Activated naive CD4-positive, alpha-beta T cell treated with anti-CD3 and anti-CD28 coated beads, Interleukin-2, amount 50 U/mL, for 24 hours (primary cell): Measurements from ENCODE around the gene PHPT1.
"Not testable (repeated sequence)": the region's sequence is repeated elsewhere in the genome, so short reads cannot be mapped to it uniquely, and the experiment has no call there.

Source experiments
- H3K27ac Mint-ChIP-seq: one replicate; pipeline ENCODE4 v1.8.0; 2021; ENCODE audit warnings: mild to moderate bottlenecking, mixed read lengths
- H3K27me3 Mint-ChIP-seq: one replicate; pipeline ENCODE4 v1.8.0; 2021; ENCODE audit warnings: mixed read lengths
- H3K36me3 Mint-ChIP-seq: one replicate; pipeline ENCODE4 v1.8.0; 2021; ENCODE audit warnings: mixed read lengths
- H3K4me1 Mint-ChIP-seq: one replicate; pipeline ENCODE4 v1.8.0; 2021; ENCODE audit warnings: mixed read lengths
- H3K4me3 Mint-ChIP-seq: one replicate; pipeline ENCODE4 v1.8.0; 2021; ENCODE audit warnings: mild to moderate bottlenecking, mixed read lengths
- H3K9me3 Mint-ChIP-seq: one replicate; pipeline ENCODE4 v1.8.0; 2021; ENCODE audit warnings: mixed read lengths

Gene PHPT1

DNA sequence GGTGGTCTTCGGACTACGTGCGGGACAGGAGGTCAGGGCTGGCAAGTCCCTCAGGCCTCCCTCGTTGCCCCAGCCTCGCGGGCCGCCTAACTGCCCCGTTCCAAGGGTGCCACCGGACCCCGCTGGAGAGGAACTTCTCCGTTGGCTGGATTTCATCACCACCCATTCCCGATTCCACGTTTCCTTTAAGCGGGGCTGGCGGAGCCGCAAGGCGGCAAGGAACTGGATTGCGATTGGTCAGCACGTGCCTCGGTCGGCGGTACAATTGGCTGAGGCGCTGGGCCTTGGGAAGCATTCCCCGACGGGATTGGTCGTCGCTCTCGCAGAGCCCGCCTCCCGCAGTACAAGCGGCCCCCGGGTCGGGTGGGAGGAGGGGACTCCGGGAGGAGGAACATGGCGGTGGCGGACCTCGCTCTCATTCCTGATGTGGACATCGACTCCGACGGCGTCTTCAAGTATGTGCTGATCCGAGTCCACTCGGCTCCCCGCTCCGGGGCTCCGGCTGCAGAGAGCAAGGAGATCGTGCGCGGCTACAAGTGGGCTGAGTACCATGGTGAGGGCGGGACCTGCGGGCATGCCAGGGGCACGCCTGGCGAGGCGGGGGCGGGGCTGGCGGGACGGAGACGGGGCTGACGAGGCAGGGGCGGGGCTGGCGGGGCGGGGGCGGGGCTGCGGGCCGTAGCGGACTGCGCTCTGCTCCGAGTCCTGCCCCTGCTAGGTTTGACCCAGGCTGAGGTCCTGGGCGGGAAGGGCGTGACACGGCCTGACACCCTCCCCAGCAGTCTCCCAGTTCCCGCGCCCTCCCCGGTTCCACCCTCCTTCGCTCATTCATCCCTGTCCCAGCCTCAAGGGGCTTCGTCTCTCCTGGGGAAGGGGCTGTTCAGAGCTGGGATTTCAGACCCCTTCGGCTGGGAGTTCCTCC lies at the start of gene PHPT1:
Gene PHPT1, plus strand, starts transcription at position 372 of the 922 bp plus-strand sequence. Its CDS starts 22 bp downstream, at position 394.
- Mint-ChIP-seq H3K9me3 (no peaks in the 10 kb centered on the region), H3K27me3 (peaks cover 3% of the 10 kb centered on the region), H3K4me1 (peaks cover 6% of the 10 kb centered on the region), H3K4me3 (peak within 1 kb of the TSS; percentile 91), H3K36me3 (no peaks in the 10 kb centered on the region), H3K27ac (peak within 1 kb of the TSS; percentile 82)

DNA sequence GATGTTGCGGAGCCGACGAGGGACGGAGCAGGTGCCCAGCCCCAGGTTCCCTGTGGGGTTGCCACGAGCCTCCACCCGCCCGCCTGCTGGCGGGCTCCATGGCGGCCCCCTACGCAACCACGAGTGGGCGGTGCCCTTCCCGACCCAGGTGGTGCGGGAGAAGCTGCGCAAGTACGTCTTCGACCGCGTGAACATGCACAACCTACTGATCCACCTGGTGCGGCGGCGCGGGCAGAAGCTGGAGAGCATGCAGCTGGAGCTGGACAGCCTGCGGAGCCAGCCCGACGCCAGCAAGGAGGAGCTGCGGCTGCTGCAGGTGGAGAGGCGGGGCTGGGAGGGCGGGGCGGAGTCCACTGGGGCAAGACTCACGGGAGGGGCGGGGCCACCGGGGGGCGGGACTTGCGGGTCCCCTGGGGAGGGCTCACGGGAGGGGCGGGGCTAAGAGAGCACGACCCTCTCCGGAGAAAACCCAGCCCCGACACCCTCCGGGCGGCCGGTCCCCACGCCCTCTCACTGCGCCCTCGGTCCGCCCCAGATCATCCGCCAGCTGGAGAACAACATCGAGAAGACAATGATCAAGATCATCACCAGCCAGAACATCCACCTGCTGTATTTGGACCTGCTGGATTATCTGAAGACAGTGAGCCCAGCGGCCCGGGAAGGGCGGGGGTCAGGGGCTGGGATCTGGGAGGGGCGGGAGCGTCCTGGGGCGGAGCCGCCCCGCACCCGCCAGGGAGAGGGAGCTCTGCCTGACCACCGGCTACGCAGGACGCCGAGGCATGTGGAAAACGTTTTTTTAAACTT lies 49.2 kb upstream of the PHPT1 start:
- H3K9me3 Mint-ChIP-seq = no peaks in the 10 kb centered on the region
- H3K27me3 Mint-ChIP-seq = no peaks in the 10 kb centered on the region
- no peaks in the 10 kb centered on the region for H3K36me3 Mint-ChIP-seq
- peaks cover 22% of the 10 kb centered on the region for H3K4me1 Mint-ChIP-seq
- peak overlapping the region; percentile 86 for H3K4me3 Mint-ChIP-seq
- no peak overlapping the region for H3K27ac Mint-ChIP-seq

DNA sequence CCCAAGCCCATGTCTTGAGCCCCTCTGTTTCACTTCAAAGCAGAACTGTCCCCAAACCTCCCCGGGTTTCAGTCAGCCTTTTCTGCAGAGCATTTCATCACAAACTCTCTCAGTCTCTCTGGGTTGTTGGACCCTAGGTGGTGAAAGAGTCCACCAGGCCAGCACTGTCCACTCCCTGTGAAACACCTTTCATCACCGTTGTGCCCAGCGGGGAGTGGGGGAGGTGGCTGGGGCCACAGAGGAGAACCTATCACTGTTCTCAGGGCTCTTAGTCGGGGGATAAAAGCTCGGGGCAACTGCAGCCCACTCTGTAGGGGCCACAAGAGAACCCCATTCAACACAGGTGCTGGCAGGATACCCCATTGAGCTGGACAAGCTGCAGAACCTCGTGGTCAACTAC lies 46.9 kb upstream of the PHPT1 start:
- Mint-ChIP-seq H3K36me3 (no peaks in the 10 kb centered on the region), H3K27me3 (no peaks in the 10 kb centered on the region), H3K4me1 (peaks cover 27% of the 10 kb centered on the region), H3K27ac (no peak overlapping the region), H3K9me3 (no peaks in the 10 kb centered on the region), H3K4me3 (no peak overlapping the region)

DNA sequence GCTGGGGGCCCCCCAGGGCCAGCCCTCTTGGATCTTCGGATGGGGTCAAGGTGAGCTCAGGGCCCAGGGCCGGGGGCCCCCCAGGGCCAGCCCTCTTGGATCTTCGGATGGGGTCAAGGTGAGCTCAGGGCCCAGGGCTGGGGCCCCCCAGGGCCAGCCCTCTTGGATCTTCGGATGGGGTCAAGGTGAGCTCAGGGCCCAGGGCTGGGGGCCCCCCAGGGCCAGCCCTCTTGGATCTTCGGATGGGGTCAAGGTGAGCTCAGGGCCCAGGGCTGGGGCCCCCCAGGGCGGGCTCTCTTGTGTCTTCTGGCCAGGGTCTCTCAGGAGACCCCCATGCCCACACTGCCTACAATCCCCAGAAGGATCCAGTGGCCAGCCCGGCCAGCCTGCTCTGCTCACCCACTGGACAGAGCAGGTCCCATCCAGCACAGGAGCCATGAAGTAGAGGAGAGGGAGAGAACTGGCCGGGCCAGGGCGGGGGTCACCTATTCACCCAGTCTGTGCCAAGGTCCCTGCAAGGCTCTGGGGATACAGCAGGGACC lies 46.1 kb upstream of the PHPT1 start:
- H3K9me3 Mint-ChIP-seq, H3K36me3 Mint-ChIP-seq, H3K27me3 Mint-ChIP-seq, H3K4me3 Mint-ChIP-seq, H3K27ac Mint-ChIP-seq: not testable (repeated sequence)
- peaks cover 27% of the 10 kb centered on the region for H3K4me1 Mint-ChIP-seq

DNA sequence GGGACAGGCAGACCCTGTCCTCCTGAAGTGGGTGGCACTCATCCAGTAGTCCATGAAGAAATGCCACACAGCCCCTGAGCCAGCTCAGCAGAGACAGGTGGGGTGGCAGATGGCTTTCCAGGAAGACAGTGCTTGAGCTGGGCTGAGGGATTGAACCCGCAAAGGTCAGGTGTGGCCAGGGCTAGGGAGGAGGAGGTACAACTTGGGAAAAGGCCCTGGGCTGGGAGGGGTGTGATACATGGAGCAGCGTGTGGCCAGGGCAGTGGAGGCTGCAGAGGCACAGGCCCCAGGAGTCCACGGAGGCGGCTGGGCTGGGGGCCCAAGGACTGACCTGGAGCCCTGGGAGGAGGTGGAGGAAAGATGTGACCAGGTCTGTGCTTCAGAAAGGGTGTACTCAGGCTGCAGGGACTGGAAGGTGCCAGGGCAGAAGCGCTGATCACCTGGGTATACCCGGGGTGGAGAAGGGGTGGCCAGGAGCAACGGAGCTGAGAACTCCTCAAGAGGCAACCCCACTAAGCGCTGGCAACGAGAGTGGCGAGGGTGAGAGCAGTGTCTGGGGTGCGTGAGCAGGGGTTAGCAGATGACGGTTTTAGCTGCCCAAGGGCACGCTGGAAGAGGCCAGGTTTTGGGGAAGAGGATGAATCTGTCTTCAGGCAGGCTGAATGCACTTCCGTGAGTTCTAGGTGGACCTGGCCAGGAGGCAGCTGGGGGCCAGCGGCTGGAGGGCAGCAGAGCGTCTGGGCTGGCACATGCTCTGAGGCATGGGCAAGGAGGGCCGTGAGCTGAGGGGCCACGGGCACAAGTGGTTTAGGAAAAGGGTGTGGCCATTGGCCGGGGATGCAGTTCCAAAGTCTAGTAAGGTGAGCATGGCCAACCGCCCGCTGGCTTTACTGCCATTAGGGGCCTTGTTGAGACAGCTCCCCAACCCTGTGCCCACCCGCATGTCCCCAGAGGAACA lies 45.4 kb upstream of the PHPT1 start:
- Mint-ChIP-seq H3K9me3 (no peaks in the 10 kb centered on the region), H3K36me3 (no peaks in the 10 kb centered on the region), H3K4me3 (peak overlapping the region; percentile 7), H3K27ac (no peak overlapping the region), H3K4me1 (peaks cover 29% of the 10 kb centered on the region), H3K27me3 (no peaks in the 10 kb centered on the region)

DNA sequence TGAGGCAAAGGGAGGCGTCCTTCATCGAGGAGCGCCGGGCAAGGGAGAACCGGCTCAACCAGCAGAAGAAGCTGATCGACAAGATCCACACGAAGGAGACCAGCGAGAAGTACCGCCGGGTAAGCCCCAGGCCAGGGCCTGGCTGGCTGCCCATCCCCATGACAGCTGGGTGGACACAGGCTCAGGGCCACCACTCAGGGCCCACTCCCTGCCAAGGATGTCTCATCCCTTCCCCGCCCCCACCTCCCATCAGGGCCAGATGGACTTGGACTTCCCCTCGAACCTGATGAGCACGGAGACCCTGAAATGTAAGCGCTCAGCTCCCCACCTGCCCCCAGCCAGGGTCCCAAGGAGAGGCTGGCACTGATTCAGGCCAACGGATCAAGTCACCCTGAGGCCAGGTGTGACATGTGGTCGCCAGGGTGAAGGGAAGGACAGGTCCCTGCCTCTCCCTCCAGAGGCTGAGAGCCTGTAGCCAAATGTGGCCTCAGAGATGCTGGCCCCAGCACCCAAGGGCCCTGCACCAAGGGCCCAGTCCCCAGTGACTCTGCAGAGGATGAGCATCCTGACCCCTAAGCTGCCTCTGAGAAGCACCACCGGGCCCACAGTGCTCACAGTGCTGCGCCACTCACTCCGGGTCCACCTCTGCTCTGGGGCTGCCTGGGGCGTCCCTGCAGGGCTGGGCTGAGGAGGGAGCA lies 44.6 kb upstream of the PHPT1 start:
- H3K4me3 Mint-ChIP-seq = no peak overlapping the region
- no peaks in the 10 kb centered on the region for H3K9me3 Mint-ChIP-seq
- H3K4me1 Mint-ChIP-seq = peaks cover 37% of the 10 kb centered on the region
- H3K27ac Mint-ChIP-seq = no peak overlapping the region
- H3K27me3 Mint-ChIP-seq = no peaks in the 10 kb centered on the region
- H3K36me3 Mint-ChIP-seq = peaks cover 2% of the 10 kb centered on the region

DNA sequence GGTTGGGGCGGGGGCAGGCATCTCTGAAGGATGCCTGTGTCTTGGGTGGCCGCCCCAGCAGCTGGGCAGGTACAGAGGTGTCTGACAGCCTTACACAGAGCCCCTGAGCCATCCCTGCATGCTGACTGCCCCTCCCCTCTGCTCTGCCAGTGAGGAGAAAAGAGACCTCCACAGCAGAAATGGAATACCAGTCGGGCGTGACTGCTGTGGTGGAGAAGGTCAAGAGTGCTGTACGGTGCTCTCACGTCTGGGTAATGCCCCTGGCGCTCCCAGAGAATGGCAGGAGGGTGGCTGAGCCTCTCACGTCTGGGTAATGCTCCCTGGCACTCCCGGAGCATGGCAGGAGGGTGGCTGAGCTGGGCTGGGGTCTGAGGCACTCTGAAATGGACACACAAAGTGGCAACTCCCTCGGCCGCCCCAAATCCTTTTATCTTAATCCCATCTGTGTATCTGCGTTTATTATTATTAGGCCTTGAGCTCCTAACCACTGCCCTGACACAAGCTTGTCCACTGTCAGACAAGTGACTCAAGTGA lies 43.9 kb upstream of the PHPT1 start:
- Mint-ChIP-seq H3K27ac (no peak overlapping the region), H3K27me3 (no peaks in the 10 kb centered on the region), H3K4me1 (peaks cover 39% of the 10 kb centered on the region), H3K4me3 (no peak overlapping the region), H3K36me3 (peaks cover 2% of the 10 kb centered on the region), H3K9me3 (no peaks in the 10 kb centered on the region)

DNA sequence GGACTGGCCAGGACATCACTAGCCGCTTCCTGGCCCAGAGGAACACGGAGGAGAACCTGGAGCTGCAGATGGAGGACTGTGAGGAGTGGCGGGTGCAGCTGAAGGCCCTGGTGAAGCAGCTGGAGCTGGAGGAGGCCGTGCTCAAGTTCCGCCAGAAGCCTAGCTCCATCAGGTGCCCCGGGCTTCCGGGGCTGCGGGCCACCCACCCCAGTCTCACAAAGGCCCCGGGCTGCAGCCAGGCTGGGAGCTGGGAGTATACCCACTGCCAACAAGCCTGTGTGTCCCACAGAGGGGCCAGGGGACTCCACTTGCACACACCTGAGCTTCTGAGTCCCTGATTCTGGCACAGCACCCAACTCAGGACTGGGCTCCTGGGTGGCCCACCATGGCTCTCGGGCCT lies 43.1 kb upstream of the PHPT1 start:
- H3K4me1 Mint-ChIP-seq = peaks cover 34% of the 10 kb centered on the region
- peak overlapping the region; percentile 90 for H3K4me3 Mint-ChIP-seq
- no peaks in the 10 kb centered on the region for H3K9me3 Mint-ChIP-seq
- peaks cover 4% of the 10 kb centered on the region for H3K36me3 Mint-ChIP-seq
- no peak overlapping the region for H3K27ac Mint-ChIP-seq
- no peaks in the 10 kb centered on the region for H3K27me3 Mint-ChIP-seq

DNA sequence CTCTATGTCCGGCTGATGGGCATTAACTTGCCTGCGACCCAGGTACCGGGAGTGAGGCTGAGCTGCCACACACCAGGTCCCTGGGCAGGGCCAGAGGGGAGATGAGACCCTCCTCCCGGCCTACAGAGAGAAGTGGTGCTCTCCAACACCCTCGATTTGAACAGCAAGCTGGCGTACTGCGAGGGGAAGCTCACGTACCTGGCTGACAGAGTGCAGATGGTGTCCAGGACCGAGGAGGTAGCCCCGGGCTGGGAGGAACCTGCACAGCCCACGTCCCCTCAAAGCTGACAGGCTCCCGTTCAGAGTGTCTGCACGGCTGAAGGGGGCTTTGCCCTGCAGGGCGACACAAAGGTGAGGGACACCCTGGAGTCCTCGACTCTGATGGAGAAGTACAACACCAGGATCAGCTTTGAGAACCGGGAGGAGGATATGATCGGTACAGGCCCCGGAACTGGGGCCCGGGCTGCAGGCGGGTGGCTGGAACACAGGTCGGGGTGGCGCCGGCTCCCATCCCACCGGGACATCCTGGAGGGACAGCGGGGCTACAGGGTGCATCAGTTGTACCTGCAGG lies 42.5 kb upstream of the PHPT1 start:
- peak overlapping the region; percentile 90 for H3K4me3 Mint-ChIP-seq
- H3K27me3 Mint-ChIP-seq = no peaks in the 10 kb centered on the region
- H3K27ac Mint-ChIP-seq = peak overlapping the region; percentile 62
- no peaks in the 10 kb centered on the region for H3K9me3 Mint-ChIP-seq
- peaks cover 32% of the 10 kb centered on the region for H3K4me1 Mint-ChIP-seq
- H3K36me3 Mint-ChIP-seq = peaks cover 4% of the 10 kb centered on the region

DNA sequence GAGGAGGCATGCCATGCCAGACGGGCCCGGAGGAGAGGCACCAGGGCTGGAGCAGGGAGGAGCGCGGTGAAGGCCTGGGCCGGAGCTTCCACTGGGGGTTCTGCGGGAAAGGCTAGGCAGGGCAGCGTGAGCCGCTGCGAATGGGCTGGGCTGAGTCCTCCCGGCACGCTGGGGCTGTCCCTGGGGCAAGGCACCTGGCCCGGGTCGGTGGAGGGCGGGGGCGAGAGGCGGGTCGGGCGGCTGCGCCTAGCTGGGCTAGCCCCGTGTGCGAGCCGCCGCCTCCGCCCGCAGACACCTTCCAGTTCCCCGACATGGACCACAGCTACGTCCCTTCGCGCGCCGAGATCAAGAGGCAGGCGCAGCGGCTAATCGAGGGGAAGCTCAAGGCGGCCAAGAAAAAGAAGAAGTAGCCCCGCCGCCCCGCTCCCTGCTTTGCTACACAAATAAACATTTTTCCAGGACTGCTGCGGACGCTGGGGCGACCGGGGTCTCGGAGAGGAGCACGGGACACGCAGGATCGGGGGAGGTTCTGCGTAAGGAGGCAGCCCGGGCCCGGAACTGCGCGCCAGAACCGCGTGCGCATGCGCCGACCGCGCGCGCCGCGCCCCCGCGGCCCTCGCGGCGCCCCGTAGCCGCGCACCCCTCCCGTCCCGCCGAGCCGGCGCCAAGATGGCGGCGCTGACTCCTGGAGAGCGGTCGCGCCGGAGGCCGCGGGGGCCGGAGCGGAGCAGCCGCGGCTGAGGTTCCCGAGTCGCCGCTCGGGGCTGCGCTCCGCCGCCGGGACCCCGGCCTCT lies 41.7 kb upstream of the PHPT1 start, which contains the start of gene RABL6:
Gene RABL6, plus strand, starts transcription at position 668 of the 794 bp plus-strand sequence. CDS start 249 bp downstream, outside the sequence.
- peak within 1 kb of the TSS; percentile 90 for H3K4me3 Mint-ChIP-seq
- H3K27ac Mint-ChIP-seq = peak within 1 kb of the TSS; percentile 92
- peaks cover 38% of the 10 kb centered on the region for H3K4me1 Mint-ChIP-seq
- H3K36me3 Mint-ChIP-seq = peaks cover 4% of the 10 kb centered on the region
- H3K9me3 Mint-ChIP-seq = no peaks in the 10 kb centered on the region
- H3K27me3 Mint-ChIP-seq = no peaks in the 10 kb centered on the region

DNA sequence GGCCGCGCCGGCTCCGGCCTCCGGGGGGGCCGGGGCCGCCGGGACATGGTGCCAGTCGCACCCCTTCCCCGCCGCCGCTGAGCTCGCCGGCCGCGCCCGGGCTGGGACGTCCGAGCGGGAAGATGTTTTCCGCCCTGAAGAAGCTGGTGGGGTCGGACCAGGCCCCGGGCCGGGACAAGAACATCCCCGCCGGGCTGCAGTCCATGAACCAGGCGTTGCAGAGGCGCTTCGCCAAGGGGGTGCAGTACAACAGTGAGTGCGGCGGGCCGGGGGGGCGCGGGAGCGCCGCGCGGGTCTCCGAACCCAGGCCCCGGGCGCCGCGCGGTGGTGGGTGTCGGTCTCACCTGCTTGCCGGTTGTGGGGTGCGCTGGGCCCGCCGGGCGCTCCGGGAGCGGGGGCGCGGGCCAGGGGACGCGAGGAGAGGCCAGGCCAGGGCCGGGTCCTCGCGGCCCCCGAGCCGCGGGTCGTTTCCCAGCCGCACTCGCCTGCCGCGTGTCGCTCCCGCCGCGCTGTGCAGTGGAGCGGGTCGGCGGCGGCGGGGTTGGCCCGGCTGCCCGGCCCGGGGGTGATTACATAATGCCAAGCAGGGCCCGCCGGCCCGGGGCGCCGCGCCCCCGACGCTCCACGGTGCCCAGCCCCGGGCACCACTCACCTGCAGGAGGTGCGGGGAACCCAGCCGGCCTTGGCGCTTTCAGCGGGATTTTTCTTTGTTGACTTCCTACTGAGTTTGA lies 41.0 kb upstream of the PHPT1 start:
- Mint-ChIP-seq H3K4me1 (peaks cover 45% of the 10 kb centered on the region), H3K27ac (no peak overlapping the region), H3K4me3 (peak overlapping the region; percentile 88), H3K36me3 (peaks cover 10% of the 10 kb centered on the region), H3K27me3 (no peaks in the 10 kb centered on the region), H3K9me3 (no peaks in the 10 kb centered on the region)

DNA sequence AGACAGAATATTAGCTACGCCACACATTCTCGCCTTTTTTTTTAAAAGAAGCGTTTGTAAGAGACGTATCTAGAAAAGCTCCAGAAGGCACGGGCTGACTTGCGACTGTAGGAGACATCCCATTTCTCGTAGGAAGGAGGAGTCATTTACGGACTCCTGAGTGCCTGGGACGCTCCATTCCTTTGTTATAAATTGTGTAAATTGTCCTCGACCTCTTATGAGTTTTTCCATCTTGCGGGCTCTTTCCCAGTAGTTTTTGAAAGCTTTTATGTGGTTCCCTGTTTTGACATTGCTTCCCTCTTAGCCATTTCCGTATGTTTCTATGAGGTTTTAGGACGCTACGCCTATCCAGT lies 40.4 kb upstream of the PHPT1 start:
- Mint-ChIP-seq H3K9me3 (no peaks in the 10 kb centered on the region), H3K27ac (peak overlapping the region; percentile 59), H3K4me3 (peak overlapping the region; percentile 88), H3K4me1 (peaks cover 48% of the 10 kb centered on the region), H3K36me3 (peaks cover 10% of the 10 kb centered on the region), H3K27me3 (no peaks in the 10 kb centered on the region)
